Ureter (tissue), 1 donor: ENCODE data around the gene NPAS2. TPM values are rescaled to one million over a fixed set of nuclear protein-coding genes. Genes with fewer than 3 reads are reported as not detected.

Source experiments
- DNase-seq: peaks from one replicate; pipeline ENCODE4 v3.0.0-alpha.2; 2020; ENCODE audit warnings: low spot score
- total RNA-seq: library from RNA; stranded (reverse); gene quantifications from one replicate; pipeline ENCODE4 v1.2.4, GENCODE V29; 2023
- donor health status: DM: yes; HTN: yes; CAD: no.

Gene NPAS2, protein sequence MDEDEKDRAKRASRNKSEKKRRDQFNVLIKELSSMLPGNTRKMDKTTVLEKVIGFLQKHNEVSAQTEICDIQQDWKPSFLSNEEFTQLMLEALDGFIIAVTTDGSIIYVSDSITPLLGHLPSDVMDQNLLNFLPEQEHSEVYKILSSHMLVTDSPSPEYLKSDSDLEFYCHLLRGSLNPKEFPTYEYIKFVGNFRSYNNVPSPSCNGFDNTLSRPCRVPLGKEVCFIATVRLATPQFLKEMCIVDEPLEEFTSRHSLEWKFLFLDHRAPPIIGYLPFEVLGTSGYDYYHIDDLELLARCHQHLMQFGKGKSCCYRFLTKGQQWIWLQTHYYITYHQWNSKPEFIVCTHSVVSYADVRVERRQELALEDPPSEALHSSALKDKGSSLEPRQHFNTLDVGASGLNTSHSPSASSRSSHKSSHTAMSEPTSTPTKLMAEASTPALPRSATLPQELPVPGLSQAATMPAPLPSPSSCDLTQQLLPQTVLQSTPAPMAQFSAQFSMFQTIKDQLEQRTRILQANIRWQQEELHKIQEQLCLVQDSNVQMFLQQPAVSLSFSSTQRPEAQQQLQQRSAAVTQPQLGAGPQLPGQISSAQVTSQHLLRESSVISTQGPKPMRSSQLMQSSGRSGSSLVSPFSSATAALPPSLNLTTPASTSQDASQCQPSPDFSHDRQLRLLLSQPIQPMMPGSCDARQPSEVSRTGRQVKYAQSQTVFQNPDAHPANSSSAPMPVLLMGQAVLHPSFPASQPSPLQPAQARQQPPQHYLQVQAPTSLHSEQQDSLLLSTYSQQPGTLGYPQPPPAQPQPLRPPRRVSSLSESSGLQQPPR
- total RNA-seq = 102 TPM

DNA sequence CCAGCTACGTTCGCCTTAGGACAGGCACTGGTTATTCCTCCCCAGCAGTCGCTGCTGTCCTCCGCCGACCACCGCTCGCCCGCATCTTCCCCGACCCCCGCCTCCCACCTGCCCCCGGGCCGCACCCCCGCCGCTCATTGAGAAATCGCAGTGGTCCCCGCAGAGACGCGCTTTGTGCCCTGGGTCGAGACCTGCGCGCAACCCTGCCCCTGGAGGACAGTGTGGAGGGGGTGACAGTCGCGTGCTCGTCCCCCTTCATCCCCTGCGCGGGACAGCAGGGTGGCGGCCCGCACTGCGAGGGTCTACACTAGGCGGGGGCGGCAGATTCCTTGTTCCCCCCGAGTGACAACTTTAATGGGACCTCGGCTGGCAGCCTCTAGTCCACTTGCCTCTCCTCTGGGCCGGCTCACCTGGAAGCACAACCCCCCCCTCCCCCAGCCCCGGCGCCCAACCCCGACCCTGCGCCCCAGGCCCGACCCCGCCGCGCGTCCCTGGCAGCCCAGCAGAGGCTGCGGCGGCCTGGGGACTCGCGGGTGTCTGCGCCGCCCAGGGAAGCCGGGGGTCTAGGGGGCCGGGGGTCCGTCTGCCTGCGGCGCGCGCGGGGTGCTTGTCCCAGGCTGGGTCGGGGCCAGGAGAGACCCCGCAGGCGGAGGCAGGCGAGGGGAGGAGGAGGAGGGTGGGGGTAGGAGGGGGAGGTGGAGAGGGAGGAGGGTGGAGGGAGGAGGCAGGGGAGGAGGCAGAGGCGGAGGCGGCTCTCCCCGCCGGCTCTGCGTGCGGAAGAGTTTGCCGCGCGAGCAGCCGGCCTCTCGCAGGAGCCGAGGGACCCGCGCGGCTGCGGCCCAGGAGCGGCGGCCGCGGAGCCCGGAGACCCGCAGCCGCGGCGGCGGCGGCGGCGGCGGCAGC, at the start of gene NPAS2:
Gene NPAS2 (plus strand): TSS at position 770 of the 903 bp plus-strand sequence. CDS start 84,616 bp downstream, outside the sequence.
- peak; percentile 68 for DNase-seq

- peak; percentile 1 for DNase-seq
These were observed 48.8 kb upstream of the NPAS2 start for GRCh38 chr2:100771125-100771524.

- peak; percentile 20 for DNase-seq
These were observed 46.4 kb upstream of the NPAS2 start for GRCh38 chr2:100773538-100773937.

GRCh38 chr2:100776445-100776844, 43.5 kb upstream of the NPAS2 start:
- no peak for DNase-seq

DNA sequence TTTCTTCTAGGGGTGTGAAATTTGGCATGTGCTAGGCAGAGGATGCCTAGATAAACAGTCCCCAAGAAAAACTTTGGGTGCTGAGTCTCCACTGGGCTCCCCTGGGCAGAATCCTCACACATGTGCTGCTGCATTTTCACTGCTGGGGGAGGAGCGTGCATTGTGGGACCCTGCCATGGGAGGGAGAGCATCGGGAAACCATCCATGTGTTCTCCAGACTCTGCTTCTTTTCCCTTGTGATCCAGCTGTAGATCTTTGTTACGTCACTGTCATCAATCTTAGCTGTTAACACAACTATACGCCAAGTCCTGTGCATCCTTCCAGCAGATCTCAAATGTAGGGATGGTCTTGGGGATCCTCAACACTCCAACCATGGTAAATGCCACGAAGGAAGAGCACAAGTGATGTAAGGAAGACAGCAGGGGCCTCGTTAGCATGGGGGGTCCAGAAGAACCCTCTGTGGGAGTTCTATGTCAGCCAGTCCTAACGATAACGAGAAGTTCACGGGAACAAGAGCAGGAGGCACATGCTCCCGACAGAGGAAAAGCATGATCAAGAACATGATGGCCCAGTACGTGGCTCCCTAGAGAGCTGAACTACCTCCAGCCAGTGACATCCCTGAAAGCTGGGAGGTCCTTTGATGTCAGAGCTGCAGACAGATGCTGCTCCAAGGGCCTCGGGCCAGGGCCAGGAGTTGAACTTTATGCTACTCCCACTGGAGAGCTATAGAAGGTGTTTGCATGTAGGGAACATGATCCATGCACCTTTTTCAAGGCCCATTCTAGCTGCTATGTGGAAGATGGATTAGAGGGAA, 41.1 kb upstream of the NPAS2 start:
- no peak for DNase-seq

DNA sequence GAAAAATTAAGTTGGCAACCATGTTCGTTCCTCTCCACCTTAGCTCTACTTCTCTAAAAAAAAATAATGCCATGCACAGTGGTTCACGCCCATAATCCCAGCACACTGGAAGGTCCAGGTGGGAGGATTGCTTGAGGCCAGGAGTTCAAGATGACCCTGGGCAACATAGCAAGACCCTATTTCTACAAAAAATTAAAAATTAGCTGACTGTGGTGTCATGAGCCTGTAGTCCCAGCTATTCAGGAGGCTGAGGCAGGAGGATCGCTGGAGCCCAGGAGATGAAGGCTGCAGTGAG, 40.1 kb upstream of the NPAS2 start:
- no peak for DNase-seq

- no peak for DNase-seq
These were observed 39.5 kb upstream of the NPAS2 start for GRCh38 chr2:100780203-100781008.

- DNase-seq = no peak
These were observed 39.0 kb upstream of the NPAS2 start for GRCh38 chr2:100781009-100781325.

DNA sequence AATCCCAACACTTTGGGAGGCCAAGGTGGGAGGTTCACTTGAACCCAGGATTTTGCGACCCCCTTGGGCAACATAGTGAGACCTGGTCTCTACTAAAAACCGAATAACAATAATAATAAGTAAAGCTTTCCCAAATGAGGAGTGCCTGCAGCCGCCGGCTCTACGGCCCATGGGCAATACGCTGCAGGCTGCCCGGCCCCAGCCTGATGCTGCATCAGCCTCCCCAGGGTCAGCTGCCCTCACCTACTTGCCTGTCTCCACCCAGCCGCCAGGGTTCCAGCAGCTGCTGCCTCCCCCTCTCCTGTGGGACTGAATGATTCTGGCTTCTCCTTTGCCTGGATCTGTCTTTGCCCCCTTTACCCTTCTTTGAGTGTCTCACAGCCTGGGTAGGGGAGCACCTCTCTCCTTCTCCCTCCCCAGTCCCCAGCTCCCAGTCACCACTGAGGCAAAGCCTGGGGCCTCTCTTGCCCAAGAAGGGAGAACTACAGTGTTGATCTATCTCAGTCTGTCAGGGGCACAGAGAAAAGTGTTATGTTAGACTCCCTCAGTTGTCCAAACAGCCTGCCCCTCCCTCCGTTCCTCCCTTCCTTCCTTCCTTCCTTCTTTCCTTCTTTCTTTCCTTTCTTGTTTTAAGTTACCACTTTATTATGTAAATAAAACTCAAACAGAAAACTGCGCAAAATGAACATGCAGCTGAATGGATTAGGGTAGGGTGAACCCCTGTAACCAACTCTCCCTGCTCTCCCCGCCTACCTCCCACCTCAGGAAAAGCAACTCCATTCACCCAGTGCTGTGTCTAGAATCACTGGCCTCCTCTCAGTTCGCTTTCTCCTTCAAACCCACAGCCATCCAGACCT, 38.2 kb upstream of the NPAS2 start:
- no peak for DNase-seq

GRCh38 chr2:100782380-100782878, 37.5 kb upstream of the NPAS2 start:
- no peak for DNase-seq

DNA sequence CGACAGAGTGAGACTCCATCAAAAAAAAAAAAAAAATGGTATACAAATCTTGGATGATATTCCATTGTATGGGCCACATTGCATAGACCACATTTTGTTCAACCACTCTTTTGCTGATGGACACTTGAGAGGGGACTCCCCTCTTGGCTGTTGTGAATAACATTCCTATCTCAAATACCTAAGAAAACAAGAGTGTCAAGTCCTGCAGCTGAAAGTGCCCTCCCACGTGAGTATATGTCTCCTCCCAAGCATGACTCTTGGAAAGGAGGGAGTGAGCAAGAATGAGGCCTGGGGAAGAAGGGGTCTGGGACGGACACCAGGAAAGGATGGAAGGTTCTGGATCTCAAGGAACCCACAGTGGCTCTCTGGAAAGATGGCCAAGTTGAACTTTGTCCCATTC, 36.0 kb upstream of the NPAS2 start:
- DNase-seq = no peak

DNA sequence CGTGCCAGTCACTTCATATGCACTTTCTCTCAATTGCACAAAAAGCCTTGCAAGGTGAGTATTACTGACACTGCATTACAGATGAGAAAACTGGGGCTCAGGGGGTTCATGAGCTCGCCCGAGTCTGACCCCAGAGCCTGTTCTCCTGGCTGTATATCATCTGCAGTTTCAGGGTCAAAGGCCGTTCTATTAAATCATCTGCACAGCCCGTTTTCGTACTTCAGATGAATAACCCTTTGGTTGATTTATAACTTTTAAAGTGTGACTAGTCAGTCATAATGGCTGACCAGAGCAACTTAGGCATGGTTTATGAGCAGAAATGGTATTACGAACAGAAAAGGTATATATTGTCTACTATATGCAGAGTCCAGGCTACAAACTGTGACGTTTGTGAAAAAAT, 35.3 kb upstream of the NPAS2 start:
- no peak for DNase-seq

DNA sequence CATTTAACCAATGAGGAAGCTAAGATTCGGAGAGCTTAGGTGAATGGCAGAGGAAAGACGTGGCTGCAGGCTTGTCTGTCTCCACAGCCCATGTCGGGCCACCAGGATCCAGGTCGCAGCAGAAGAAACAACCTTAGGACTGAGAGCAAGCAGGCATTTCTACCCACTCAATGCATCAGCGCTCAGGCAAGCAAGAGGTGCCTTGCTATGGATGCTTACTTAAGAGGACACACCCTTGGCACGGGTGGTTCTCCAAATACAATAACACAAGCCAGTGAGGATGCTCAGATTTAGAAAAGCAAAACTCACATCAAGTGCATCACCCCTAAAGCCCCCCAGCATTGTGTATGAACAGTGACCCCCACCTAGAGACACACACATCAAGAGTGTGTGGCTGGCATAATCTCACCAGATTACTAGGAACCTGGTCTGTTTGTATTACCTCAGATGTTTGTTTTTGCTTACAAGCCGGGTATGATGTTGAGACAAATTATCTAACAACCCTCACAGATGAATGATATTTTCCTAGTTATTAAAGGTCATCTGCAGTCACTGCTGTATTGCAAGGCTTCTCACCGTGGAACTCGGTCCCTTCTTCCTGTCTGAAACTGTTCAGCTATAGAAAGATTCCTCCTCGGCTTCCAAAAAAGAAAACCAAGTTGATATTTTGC, 34.2 kb upstream of the NPAS2 start:
- DNase-seq = no peak

- DNase-seq = peak; percentile 52
These were observed 33.7 kb upstream of the NPAS2 start for GRCh38 chr2:100786297-100786658.

- no peak for DNase-seq
These were observed 33.0 kb upstream of the NPAS2 start for GRCh38 chr2:100786985-100787384.

GRCh38 chr2:100789361-100789760, 30.6 kb upstream of the NPAS2 start:
- no peak for DNase-seq

- DNase-seq = no peak
These were observed 28.5 kb upstream of the NPAS2 start for GRCh38 chr2:100791294-100791935.

- no peak for DNase-seq
These were observed 28.0 kb upstream of the NPAS2 start for GRCh38 chr2:100791936-100792308.
